SJCRH30 (cell line): ENCODE measurements around the gene TKTL1. TPM values are rescaled to one million over a fixed set of nuclear protein-coding genes. Genes with fewer than 3 reads are reported as not detected.

Experiments
- DNase-seq, 2 experiments: peaks; one replicate each; pipeline ENCODE4 v3.0.0-alpha.2; 2015 to 2020
- H3K27ac ChIP-seq: fragments of 250-450 bp; sonication (Bioruptor Pico); 2 replicates; pipeline ENCODE4 v1.5.1; 2020; ENCODE audit warnings: mild to moderate bottlenecking, moderate library complexity
- H3K27me3 ChIP-seq: fragments of 250-450 bp; sonication (Bioruptor Pico); 2 replicates; pipeline ENCODE4 v1.5.1; 2020; ENCODE audit warnings: mild to moderate bottlenecking, moderate library complexity
- H3K36me3 ChIP-seq: fragments of 250-450 bp; sonication (Bioruptor Pico); 2 replicates; pipeline ENCODE4 v1.5.1; 2020; ENCODE audit warnings: mild to moderate bottlenecking, moderate library complexity
- H3K4me1 ChIP-seq: fragments of 250-450 bp; sonication (Bioruptor Pico); 2 replicates; pipeline ENCODE4 v1.5.1; 2020; ENCODE audit warnings: mild to moderate bottlenecking, moderate library complexity
- H3K4me3 ChIP-seq: fragments of 250-450 bp; sonication (Bioruptor Pico); 2 replicates; pipeline ENCODE4 v1.5.1; 2020; ENCODE audit warnings: mild to moderate bottlenecking, moderate library complexity
- H3K9me3 ChIP-seq: fragments of 250-450 bp; sonication (Bioruptor Pico); replicated peaks from 2 replicates; pipeline ENCODE4 v1.5.1; 2020; ENCODE audit warnings: mild to moderate bottlenecking, moderate library complexity
- total RNA-seq: library from RNA; depleted of rRNA; stranded (reverse); fragments of >200 nt; shearing (Covaris generic); gene quantifications from 2 replicates; pipeline ENCODE4 v1.2.3, GENCODE V29; 2014

Gene TKTL1
- total RNA-seq, 1 experiment from 2014 or later = 1.1 TPM

DNA sequence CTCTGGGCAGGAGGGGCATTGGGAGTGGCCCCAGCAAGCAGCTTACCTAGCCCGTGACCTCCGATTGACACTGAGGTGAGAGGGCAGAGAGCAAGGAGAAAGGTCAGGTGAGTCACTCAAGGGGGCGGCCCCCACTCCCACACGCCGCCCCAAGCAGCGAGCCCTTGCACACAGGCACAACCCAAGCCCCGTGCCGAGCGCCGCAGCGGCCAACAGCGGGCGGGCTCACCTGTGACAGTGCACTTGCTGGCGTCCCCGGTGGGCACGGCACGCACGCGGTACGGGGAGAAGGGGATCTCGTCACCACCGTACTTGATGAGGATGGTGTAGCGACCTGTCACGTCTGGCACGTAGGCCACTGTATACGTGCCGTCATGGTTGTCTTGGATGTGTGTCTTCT, 61.6 kb downstream of the TKTL1 start:
- Histone ChIP-seq H3K27me3 (no peaks in the 10 kb centered on the region), H3K4me3 (no peak overlapping the region), H3K4me1 (no peaks in the 10 kb centered on the region), H3K9me3 (no peaks in the 10 kb centered on the region), H3K27ac (no peak overlapping the region), H3K36me3 (peaks cover 9% of the 10 kb centered on the region; the same call in 1 of the 2 replicates)
- DNase-seq = no peak

DNA sequence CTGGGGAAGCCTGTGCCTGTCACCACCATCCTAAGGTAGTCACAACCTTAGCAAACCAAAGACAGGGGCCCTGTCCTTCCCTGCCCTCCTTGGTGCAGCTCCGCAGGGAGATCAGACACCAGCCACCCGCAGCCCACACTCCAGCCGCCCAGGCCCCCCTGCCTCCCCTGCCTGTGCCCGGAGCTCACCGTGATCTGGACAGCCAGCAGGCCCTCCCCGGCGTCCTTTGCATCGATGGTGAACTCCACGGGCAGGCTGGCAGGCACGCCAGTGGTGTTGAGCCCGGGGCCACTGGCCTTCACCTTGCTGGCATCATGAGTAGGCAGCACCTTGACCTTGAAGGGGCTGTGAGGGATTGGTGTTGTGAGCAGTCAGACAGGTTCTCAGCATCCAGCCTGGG, 62.4 kb downstream of the TKTL1 start:
- no peak overlapping the region for H3K27ac ChIP-seq

DNA sequence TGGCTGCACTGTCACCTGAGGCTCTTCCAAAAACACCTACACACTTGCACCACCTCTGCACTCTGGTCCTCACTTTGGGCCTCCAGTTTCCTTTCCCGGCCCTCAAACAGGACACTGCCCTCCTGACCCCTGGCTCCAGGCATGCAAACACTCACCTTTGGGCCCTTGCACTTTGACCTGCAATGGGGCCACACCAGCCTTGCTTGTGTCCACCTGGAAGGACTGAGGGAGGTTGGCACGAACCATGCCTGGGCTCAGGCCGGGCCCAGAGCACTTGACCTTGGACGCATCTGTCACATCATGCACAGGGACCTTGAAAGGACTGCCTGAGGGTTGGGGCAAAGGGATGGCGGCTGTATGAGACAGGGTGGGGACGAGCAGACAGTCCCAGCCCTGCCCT, 63.2 kb downstream of the TKTL1 start:
- no peaks in the 10 kb centered on the region for H3K4me1 ChIP-seq

More for the DNA sequence above, 62.4 kb downstream of the TKTL1 start:
- no peaks in the 10 kb centered on the region for H3K9me3 ChIP-seq
- no peak overlapping the region for H3K4me3 ChIP-seq
- H3K27me3 ChIP-seq = no peaks in the 10 kb centered on the region
- peaks cover 9% of the 10 kb centered on the region; the same call in 1 of the 2 replicates for H3K36me3 ChIP-seq
- DNase-seq = no peak
- H3K4me1 ChIP-seq = no peaks in the 10 kb centered on the region

GRCh38 chrX:154359362-154360154, 64.0 kb downstream of the TKTL1 start:
- Histone ChIP-seq H3K27ac (no peak overlapping the region), H3K36me3 (peaks cover 16% of the 10 kb centered on the region; the same call in 1 of the 2 replicates)

More for the DNA sequence above, 63.2 kb downstream of the TKTL1 start:
- Histone ChIP-seq H3K27me3 (no peaks in the 10 kb centered on the region), H3K4me3 (no peak overlapping the region), H3K9me3 (no peaks in the 10 kb centered on the region), H3K36me3 (peaks cover 13% of the 10 kb centered on the region; the same call in 1 of the 2 replicates), H3K27ac (no peak overlapping the region)
- no peak for DNase-seq

GRCh38 chrX:154360155-154360713, 64.6 kb downstream of the TKTL1 start:
- Histone ChIP-seq H3K27me3 (no peaks in the 10 kb centered on the region), H3K36me3 (peaks cover 19% of the 10 kb centered on the region; the same call in 1 of the 2 replicates), H3K27ac (no peak overlapping the region), H3K4me1 (no peaks in the 10 kb centered on the region), H3K9me3 (no peaks in the 10 kb centered on the region), H3K4me3 (no peak overlapping the region)
- no peak for DNase-seq

More at GRCh38 chrX:154359362-154360154, 64.0 kb downstream of the TKTL1 start:
- Histone ChIP-seq H3K9me3 (no peaks in the 10 kb centered on the region), H3K27me3 (no peaks in the 10 kb centered on the region), H3K4me1 (no peaks in the 10 kb centered on the region), H3K4me3 (no peak overlapping the region)
- no peak for DNase-seq

DNA sequence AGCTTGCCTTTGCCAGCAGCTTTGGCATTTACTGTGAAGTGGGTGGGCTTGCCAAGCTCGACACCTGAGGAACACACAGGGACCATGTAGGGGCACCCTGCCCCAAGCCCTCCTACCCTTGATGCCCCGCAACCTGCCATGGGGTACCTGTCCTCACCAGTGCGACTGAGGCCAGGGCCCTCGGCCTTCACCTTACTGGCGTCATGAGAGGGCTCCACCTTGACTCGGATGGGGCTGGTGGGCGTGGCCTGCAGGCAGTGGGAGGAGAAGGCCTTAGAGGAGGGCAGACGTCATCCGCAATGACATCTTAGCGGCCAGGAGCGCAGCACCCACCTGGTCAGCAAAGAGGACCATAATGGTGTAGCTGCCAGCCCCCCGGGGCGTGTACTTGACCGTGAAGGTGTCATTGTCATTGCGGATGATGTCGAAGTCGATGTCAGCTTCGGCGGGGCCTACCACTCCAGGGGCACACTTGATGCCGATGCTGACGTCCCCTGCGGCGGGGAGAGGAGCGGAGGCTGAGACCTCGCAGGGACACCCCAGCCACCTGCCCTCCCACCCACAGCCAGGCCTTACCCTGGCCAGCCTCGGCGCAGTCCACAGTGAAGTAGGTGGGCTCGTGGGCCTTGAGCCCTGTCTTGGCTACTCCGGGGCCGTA, 66.6 kb downstream of the TKTL1 start:
- Histone ChIP-seq H3K9me3 (no peaks in the 10 kb centered on the region), H3K27ac (no peak overlapping the region), H3K27me3 (no peaks in the 10 kb centered on the region), H3K4me1 (no peaks in the 10 kb centered on the region), H3K36me3 (peaks cover 23% of the 10 kb centered on the region), H3K4me3 (no peak overlapping the region)
- DNase-seq = no peak

DNA sequence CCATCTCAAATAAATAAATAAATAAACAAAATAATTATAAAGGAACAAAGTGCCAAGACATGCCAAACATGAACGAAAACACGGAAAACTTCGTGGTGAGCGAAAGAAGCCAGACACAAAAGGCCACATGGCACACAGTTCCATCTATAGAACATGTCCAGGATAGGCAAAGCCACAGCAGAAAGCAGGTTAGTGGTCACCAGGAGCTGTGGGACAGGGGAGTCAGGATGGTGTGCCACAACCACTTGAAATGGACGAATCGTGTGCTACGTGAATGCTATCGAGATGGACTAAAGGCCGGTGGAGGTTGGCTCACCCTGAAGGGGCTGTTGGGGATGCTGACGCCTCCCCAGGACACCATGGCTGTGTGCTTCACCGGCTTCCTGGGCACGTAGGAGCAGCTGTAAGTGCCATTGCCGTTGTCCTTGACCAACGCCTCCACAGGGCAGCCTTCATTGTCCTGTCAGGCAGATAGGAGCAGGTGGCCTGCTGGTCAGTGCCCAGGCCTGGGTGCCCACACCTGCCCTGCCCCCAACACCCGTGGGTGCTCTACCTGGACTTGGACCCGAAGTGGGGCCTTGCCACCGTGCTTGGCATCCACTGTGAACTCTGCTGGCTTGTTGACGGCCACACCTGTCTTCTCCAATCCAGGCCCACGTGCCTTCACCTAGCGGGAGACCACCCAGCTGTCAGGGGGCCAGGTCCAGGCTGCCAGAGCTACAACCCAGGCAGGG, 68.3 kb downstream of the TKTL1 start:
- no peak for DNase-seq
- Histone ChIP-seq H3K27ac (no peak overlapping the region), H3K4me1 (peaks cover 6% of the 10 kb centered on the region; the same call in 1 of the 2 replicates), H3K36me3 (peaks cover 22% of the 10 kb centered on the region), H3K9me3 (no peaks in the 10 kb centered on the region), H3K27me3 (no peaks in the 10 kb centered on the region), H3K4me3 (no peak overlapping the region)

GRCh38 chrX:154365052-154365600, 69.5 kb downstream of the TKTL1 start:
- Histone ChIP-seq H3K9me3 (no peaks in the 10 kb centered on the region), H3K36me3 (peaks cover 22% of the 10 kb centered on the region), H3K4me1 (peaks cover 9% of the 10 kb centered on the region; the same call in 1 of the 2 replicates), H3K27ac (no peak overlapping the region), H3K27me3 (no peaks in the 10 kb centered on the region), H3K4me3 (no peak overlapping the region)
- peak in 1 of 2 experiments; percentile 17 for DNase-seq

- Histone ChIP-seq H3K9me3 (no peaks in the 10 kb centered on the region), H3K36me3 (peaks cover 22% of the 10 kb centered on the region), H3K4me3 (no peak overlapping the region), H3K27ac (no peak overlapping the region), H3K27me3 (no peaks in the 10 kb centered on the region), H3K4me1 (peaks cover 9% of the 10 kb centered on the region; the same call in 1 of the 2 replicates)
- DNase-seq = no peak
These were observed 70.5 kb downstream of the TKTL1 start for GRCh38 chrX:154365997-154366665.

DNA sequence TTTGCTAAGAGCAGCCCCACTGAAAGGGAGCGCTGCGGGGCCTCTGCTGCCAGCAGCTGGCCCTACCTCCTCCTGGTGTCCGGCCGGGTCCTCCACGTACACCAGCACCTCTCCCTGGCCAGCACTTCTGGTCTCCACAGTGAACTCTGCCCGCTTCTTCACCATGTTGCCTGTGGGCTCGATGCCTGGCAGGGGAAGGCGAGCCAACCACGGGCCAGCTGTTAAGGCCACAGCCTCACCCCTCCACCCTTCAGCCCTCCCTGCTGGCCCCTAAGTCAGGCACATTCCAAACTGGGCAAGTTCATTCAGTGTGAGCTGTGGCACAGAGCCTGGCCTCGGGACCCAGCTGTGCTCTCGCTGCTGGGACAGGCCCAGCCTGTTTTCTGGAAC, 71.1 kb downstream of the TKTL1 start:
- Histone ChIP-seq H3K4me1 (peaks cover 9% of the 10 kb centered on the region; the same call in 1 of the 2 replicates), H3K27ac (no peak overlapping the region), H3K4me3 (no peak overlapping the region), H3K27me3 (no peaks in the 10 kb centered on the region), H3K36me3 (peaks cover 20% of the 10 kb centered on the region), H3K9me3 (no peaks in the 10 kb centered on the region)
- no peak for DNase-seq

GRCh38 chrX:154367474-154368308, 72.1 kb downstream of the TKTL1 start:
- peaks cover 15% of the 10 kb centered on the region for H3K36me3 ChIP-seq
- no peaks in the 10 kb centered on the region for H3K27me3 ChIP-seq
- no peak overlapping the region for H3K27ac ChIP-seq
- no peak overlapping the region for H3K4me3 ChIP-seq
- no peak for DNase-seq
- H3K4me1 ChIP-seq = peaks cover 9% of the 10 kb centered on the region; the same call in 1 of the 2 replicates
- H3K9me3 ChIP-seq = no peaks in the 10 kb centered on the region

GRCh38 chrX:154368630-154369448, 73.2 kb downstream of the TKTL1 start:
- H3K27ac ChIP-seq = peak overlapping the region; percentile 93
- H3K4me3 ChIP-seq = peak overlapping the region; percentile 83
- peak; percentile 68 to 74 for DNase-seq
- peaks cover 9% of the 10 kb centered on the region; the same call in 1 of the 2 replicates for H3K4me1 ChIP-seq
- H3K36me3 ChIP-seq = peaks cover 11% of the 10 kb centered on the region
- no peaks in the 10 kb centered on the region for H3K9me3 ChIP-seq
- H3K27me3 ChIP-seq = no peaks in the 10 kb centered on the region
